Loucy (cell line): ENCODE measurements around the gene TRIOBP.

Experiments
- CTCF ChIP-seq: fragments of 200-600 bp; sonication (generic); conservative IDR thresholded peaks from 2 replicates; pipeline ENCODE4 v1.5.1; 2014; ENCODE audit warnings: mild to moderate bottlenecking, antibody characterized with exemption, low read length
- EZH2phosphoT487 ChIP-seq: fragments of 200-600 bp; IDR thresholded peaks from 2 replicates; pipeline ENCODE4 v1.6.1; 2018; ENCODE audit warnings: antibody characterized with exemption, mild to moderate bottlenecking, moderate library complexity, borderline replicate concordance

- TF ChIP-seq CTCF, result no peak
- no peak for TF ChIP-seq EZH2phosphoT487
Observed at GRCh38 chr22:37803195-37803638, 106.4 kb downstream of the TRIOBP start.
